GM12878 (cell line): ENCODE results near the gene HYOU1. TPM values are rescaled to one million over a fixed set of nuclear protein-coding genes. Genes with fewer than 3 reads are reported as not detected.

ENCODE experiments used
- ATAC-seq: fragments of 200-7000 bp; cut with Tn5 transposase; 3 replicates; pipeline ENCODE4 v1.9.1; 2020; ENCODE audit warnings: mild to moderate bottlenecking, moderate library complexity
- BruUV-seq: library from RNA; stranded (reverse); fragments of 400-500 nt; replicated peaks from 2 replicates; lab custom pipeline; 2021; lab: Mats Ljungman, UMichigan
- CTCF ChIA-PET: fragments of 300-600 bp; sonication (Branson Sonifier 250); formaldehyde crosslinking; extraction: SDS; loops from one replicate; lab custom pipeline; 2021; ENCODE audit warnings: inconsistent platforms; lab: Yijun Ruan, JAX
- POLR2A ChIA-PET: fragments of 350-600 bp; formaldehyde crosslinking; extraction: SDS; loops from one replicate; lab custom pipeline; 2021; ENCODE audit warnings: inconsistent platforms; lab: Charles Lee
- RAD21 ChIA-PET: fragments of 300-600 bp; sonication (Branson Sonifier 250); formaldehyde crosslinking; loops from one replicate; lab custom pipeline; 2023; ENCODE audit warnings: antibody characterized with exemption; ENCODE audit not compliant: unreplicated experiment; lab: Charles Lee
- SMC1A ChIA-PET: fragments of 300-600 bp; sonication (Branson Sonifier 250); formaldehyde crosslinking; loops from one replicate; lab custom pipeline; 2023; ENCODE audit not compliant: unreplicated experiment, uncharacterized antibody; lab: Charles Lee
- DNase-seq: peaks from one replicate; pipeline ENCODE4 v3.0.0-alpha.2; 2011; ENCODE audit warnings: low read depth, low spot score
- FAIRE-seq: peaks from 3 replicates; lab custom pipeline; 2011; peaks lifted over from hg19 to GRCh38; lab: Jason Lieb, UNC
- H2AFZ ChIP-seq: 2 replicates; pipeline ENCODE4 v1.6.0; 2011; ENCODE audit warnings: low read depth, low read length, control low read depth; ENCODE audit not compliant: control insufficient read depth
- H3K27ac ChIP-seq: 2 replicates; pipeline ENCODE4 v1.5.1; 2011; ENCODE audit warnings: control low read depth; ENCODE audit not compliant: control insufficient read depth, insufficient read depth
- H3K27me3 ChIP-seq, 2 experiments: replicated peaks in 1 of 2; 2 replicates each; pipeline versions ENCODE4 v1.6.0 to v1.6.1; 2011; ENCODE audit warnings: low read length in 1 of 2; ENCODE audit not compliant: control insufficient read depth in 2 of 2, insufficient read depth in 2 of 2
- H3K36me3 ChIP-seq, 2 experiments: 2 replicates each; pipeline ENCODE4 v1.5.1; 2011; ENCODE audit warnings: low read length in 1 of 2; ENCODE audit not compliant: control insufficient read depth in 2 of 2, insufficient read depth in 2 of 2
- H3K4me1 ChIP-seq: 2 replicates; pipeline ENCODE4 v1.6.1; 2011; ENCODE audit warnings: mild to moderate bottlenecking, low read length, moderate library complexity, mixed read lengths; ENCODE audit not compliant: control insufficient read depth, insufficient read depth
- H3K4me2 ChIP-seq: 2 replicates; pipeline ENCODE4 v1.6.0; 2011; ENCODE audit warnings: control low read depth; ENCODE audit not compliant: control insufficient read depth, insufficient read depth
- H3K4me3 ChIP-seq: fragments of 200-600 bp; sonication (generic); 2 replicates; pipeline ENCODE4 v1.5.1; 2016
- H3K79me2 ChIP-seq: 2 replicates; pipeline ENCODE4 v1.6.0; 2011; ENCODE audit warnings: low read length; ENCODE audit not compliant: control insufficient read depth, insufficient read depth
- H3K9ac ChIP-seq: 2 replicates; pipeline ENCODE4 v1.8.0; 2011; ENCODE audit warnings: low read length, control low read depth, mixed read lengths; ENCODE audit not compliant: control insufficient read depth, insufficient read depth
- H3K9me3 ChIP-seq: replicated peaks from 3 replicates; pipeline ENCODE4 v1.5.1; 2011; ENCODE audit warnings: mild to moderate bottlenecking, low read length; ENCODE audit not compliant: control insufficient read depth, insufficient read depth
- H4K20me1 ChIP-seq: 2 replicates; pipeline ENCODE4 v1.6.0; 2011; ENCODE audit not compliant: control insufficient read depth, insufficient read depth
- CEBPB ChIP-seq, 2 experiments: fragments of 150-350 bp in 1 of 2; IDR thresholded peaks; 2 replicates each; pipeline ENCODE4 v1.6.1; 2012 to 2014; ENCODE audit warnings: low read depth in 2 of 2, low read length in 2 of 2, borderline replicate concordance in 1 of 2, inconsistent platforms in 1 of 2
- ETV6 ChIP-seq, 2 experiments: fragments of 450-650 bp in 1 of 2; IDR thresholded peaks in 1 of 2; conservative IDR thresholded peaks in 1 of 2; 2 replicates each; pipeline ENCODE4 v1.6.1; 2014; ENCODE audit warnings: antibody characterized with exemption in 1 of 2, borderline replicate concordance in 1 of 2, low read depth in 1 of 2, mild to moderate bottlenecking in 1 of 2, moderate library complexity in 1 of 2
- FOXK2 ChIP-seq: fragments of 450-650 bp; IDR thresholded peaks from 2 replicates; pipeline ENCODE4 v1.6.1; 2017; ENCODE audit warnings: mild to moderate bottlenecking, moderate library complexity
- HCFC1 ChIP-seq: fragments of 150-350 bp; IDR thresholded peaks from 2 replicates; pipeline ENCODE4 v1.6.1; 2014; ENCODE audit warnings: low read length
- JUND ChIP-seq: IDR thresholded peaks from 2 replicates; pipeline ENCODE4 v1.6.1; 2012; ENCODE audit warnings: low read depth, mild to moderate bottlenecking, low read length, improper control_type of control experiment, moderate library complexity
- MTA3 ChIP-seq: IDR thresholded peaks from 2 replicates; pipeline ENCODE4 v1.6.1; 2012; ENCODE audit warnings: low read length, inconsistent platforms, borderline replicate concordance
- NR2C2 ChIP-seq: IDR thresholded peaks from 2 replicates; pipeline ENCODE4 v1.6.1; 2011; ENCODE audit warnings: borderline replicate concordance, low read depth; ENCODE audit not compliant: control insufficient read depth, insufficient read length
- PAX8 ChIP-seq: fragments of 450-650 bp; IDR thresholded peaks from 2 replicates; pipeline ENCODE4 v1.6.1; 2017; ENCODE audit warnings: mild to moderate bottlenecking, moderate library complexity
- POLR2AphosphoS5 ChIP-seq: IDR thresholded peaks from 2 replicates; pipeline ENCODE4 v1.6.1; 2011; ENCODE audit warnings: mild to moderate bottlenecking, low read length, inconsistent platforms
- RAD51 ChIP-seq: fragments of 450-650 bp; IDR thresholded peaks from 2 replicates; pipeline ENCODE4 v1.6.1; 2016; ENCODE audit warnings: moderate library complexity, mild to moderate bottlenecking, inconsistent platforms
- SMC3 ChIP-seq: IDR thresholded peaks from 2 replicates; pipeline ENCODE4 v1.6.1; 2011; ENCODE audit warnings: low read length, improper control_type of control experiment, borderline replicate concordance
- SREBF2 ChIP-seq: IDR thresholded peaks from 2 replicates; pipeline ENCODE4 v1.6.1; 2012; ENCODE audit warnings: mild to moderate bottlenecking, low read length
- ZNF217 ChIP-seq: fragments of 450-650 bp; IDR thresholded peaks from 2 replicates; pipeline ENCODE4 v1.6.1; 2017; ENCODE audit warnings: antibody characterized with exemption, mild to moderate bottlenecking
- WGBS: methylation state at CpG from one replicate; pipeline ENCODE4 v1.1.6; 2016; ENCODE audit warnings: low lambda C conversion rate; ENCODE audit not compliant: insufficient replicate concordance, insufficient coverage; ENCODE audit errors: missing lambda C conversion rate; 5-methylcytosine and 5-hydroxymethylcytosine counted together
- in situ Hi-C: fragments of 300-500 bp; cut with MboI; formaldehyde crosslinking; loops from 9 replicates; pipeline ENCODE4 v1.14.3; 2018; ENCODE audit warnings: mixed read lengths
- intact Hi-C: fragments of 100-400 bp; cut with micrococcal nuclease; formaldehyde crosslinking; loops from one replicate; pipeline ENCODE4 v1.14.2; 2022; ENCODE audit not compliant: unreplicated experiment
- polyA plus RNA-seq, 11 experiments: library from polyadenylated mRNA; depleted of rRNA in 4 of 11; unstranded in 6 of 11; stranded (reverse) in 5 of 11; fragments of >200 nt; fragmentation: Nextera tagmentation in 4 of 11; fragmentation: Illumina TruSeq in 1 of 11; extraction: Ambion mirVana in 4 of 11; extraction: Trizol in 1 of 11; gene quantifications; 1 replicate in 1 of 11; 2 replicates in 10 of 11; pipeline versions ENCODE4 v1.2.1 to v1.2.3, GENCODE V29; 2011 to 2016; ENCODE audit warnings: inconsistent platforms in 2 of 11, missing spikeins in 2 of 11, low read depth in 1 of 11
- total RNA-seq, 4 experiments: library from RNA; depleted of rRNA in 3 of 4; stranded (reverse); fragments of >200 nt in 3 of 4; fragmentation: Illumina TruSeq in 1 of 4; extraction: Trizol in 1 of 4; gene quantifications; 2 replicates each; pipeline versions ENCODE4 v1.2.1 to v1.2.3, GENCODE V29; 2013 to 2021
- TF ChIP-seq, protein P1 (sequence below): fragments of 450-650 bp; formaldehyde crosslinking; IDR thresholded peaks from 2 replicates; pipeline ENCODE4 v1.5.0; 2022; ENCODE audit warnings: mild to moderate bottlenecking, missing genetic modification characterization
- TF ChIP-seq, protein P2 (sequence below): fragments of 150-350 bp; IDR thresholded peaks from 2 replicates; pipeline ENCODE4 v1.6.1; 2014; ENCODE audit warnings: mild to moderate bottlenecking, low read depth, low read length
- TF ChIP-seq, protein P3 (sequence below): fragments of 450-650 bp; IDR thresholded peaks from 2 replicates; pipeline ENCODE4 v1.6.1; 2016; ENCODE audit warnings: mild to moderate bottlenecking

Gene HYOU1
- total and polyA plus RNA-seq, 10 of the 15 experiments (the other 5 are each of a cell fraction or from before 2014, with no cell fraction given): 15.4 to 157 (median 109) TPM

GRCh38 chr11:119101759-119102423 lies 44.9 kb upstream of the HYOU1 start, which contains the start of gene DPAGT1:
DPAGT1 (minus strand) TSS chr11:119101853; CDS start chr11:119101655, 198 bp downstream.
- peaks cover 4 to 7% of the 10 kb centered on the region in 2 experiments; a peak in 3 of 4 replicates for H3K36me3 ChIP-seq
- RAD21 ChIA-PET: interaction anchor here (0.6 to 1.7 kb wide), 12 partner anchors 16 to 286 kb away, joined by 3 to 22 read pairs (median 4); partner anchors contain the start of genes CBL, HINFP, HMBS and VPS11
- no peaks in the 10 kb centered on the region for H4K20me1 ChIP-seq
- POLR2A ChIA-PET: interaction anchor here (0.6 to 2.4 kb wide), 14 partner anchors 8 to 237 kb away, joined by 3 to 25 read pairs (median 4); partner anchors contain the start of genes HINFP, HMBS, MCAM and VPS11
- SMC1A ChIA-PET: interaction anchor here (0.7 to 1.8 kb wide), 8 partner anchors 10 to 650 kb away, joined by 3 to 17 read pairs (median 4); partner anchors contain the start of genes HINFP, HMBS, NLRX1 and RPS25
- 1% methylated on average over 32 of the region's 32 CpGs for WGBS
- peak within 1 kb of the TSS; percentile 97 for H3K4me3 ChIP-seq
- intact Hi-C loops: loop anchor here (5.0 kb wide), 2 partner anchors 85 to 175 kb away; partner anchors contain the start of genes BCL9L, RPS25 and TRAPPC4
- peaks cover 27% of the 10 kb centered on the region for H3K4me1 ChIP-seq
- H3K4me2 ChIP-seq: peak within 1 kb of the TSS; percentile 90
- no TSS peak for BruUV-seq
- DNase-seq (peak; percentile 92), ATAC-seq (peak; percentile 91), FAIRE-seq (peak; percentile 90)
- peak within 1 kb of the TSS; percentile 96 for H3K27ac ChIP-seq
- no peaks in the 10 kb centered on the region for H3K9me3 ChIP-seq
- in situ Hi-C loops: no loop called here
- peak within 1 kb of the TSS; percentile 96 for H2AFZ ChIP-seq
- H3K27me3 ChIP-seq: no peaks in the 10 kb centered on the region
- H3K9ac ChIP-seq: peak within 1 kb of the TSS; percentile 87
- CTCF ChIA-PET: interaction anchor here (0.7 to 2.2 kb wide), 14 partner anchors 8 to 236 kb away, joined by 3 to 10 read pairs (median 3); partner anchors contain the start of genes CBL, HINFP and VPS11
- peaks cover 27% of the 10 kb centered on the region for H3K79me2 ChIP-seq
- TF ChIP-seq ETV6 (conservative IDR thresholded peaks at IDR 0.05 in 1 of 2, IDR thresholded peaks at IDR 0.05 in 1 of 2; ENCODE audit: borderline replicate concordance in 1 of 2, low read depth in 1 of 2): peak in 1 of 2 experiments; percentile 22; a peak in 2 of 4 replicates
- TF ChIP-seq CEBPB (IDR thresholded peaks at IDR 0.05; ENCODE audit: borderline replicate concordance in 1 of 2, low read depth in 2 of 2, low read length in 2 of 2): no peak
- TF ChIP-seq, protein P1, sequence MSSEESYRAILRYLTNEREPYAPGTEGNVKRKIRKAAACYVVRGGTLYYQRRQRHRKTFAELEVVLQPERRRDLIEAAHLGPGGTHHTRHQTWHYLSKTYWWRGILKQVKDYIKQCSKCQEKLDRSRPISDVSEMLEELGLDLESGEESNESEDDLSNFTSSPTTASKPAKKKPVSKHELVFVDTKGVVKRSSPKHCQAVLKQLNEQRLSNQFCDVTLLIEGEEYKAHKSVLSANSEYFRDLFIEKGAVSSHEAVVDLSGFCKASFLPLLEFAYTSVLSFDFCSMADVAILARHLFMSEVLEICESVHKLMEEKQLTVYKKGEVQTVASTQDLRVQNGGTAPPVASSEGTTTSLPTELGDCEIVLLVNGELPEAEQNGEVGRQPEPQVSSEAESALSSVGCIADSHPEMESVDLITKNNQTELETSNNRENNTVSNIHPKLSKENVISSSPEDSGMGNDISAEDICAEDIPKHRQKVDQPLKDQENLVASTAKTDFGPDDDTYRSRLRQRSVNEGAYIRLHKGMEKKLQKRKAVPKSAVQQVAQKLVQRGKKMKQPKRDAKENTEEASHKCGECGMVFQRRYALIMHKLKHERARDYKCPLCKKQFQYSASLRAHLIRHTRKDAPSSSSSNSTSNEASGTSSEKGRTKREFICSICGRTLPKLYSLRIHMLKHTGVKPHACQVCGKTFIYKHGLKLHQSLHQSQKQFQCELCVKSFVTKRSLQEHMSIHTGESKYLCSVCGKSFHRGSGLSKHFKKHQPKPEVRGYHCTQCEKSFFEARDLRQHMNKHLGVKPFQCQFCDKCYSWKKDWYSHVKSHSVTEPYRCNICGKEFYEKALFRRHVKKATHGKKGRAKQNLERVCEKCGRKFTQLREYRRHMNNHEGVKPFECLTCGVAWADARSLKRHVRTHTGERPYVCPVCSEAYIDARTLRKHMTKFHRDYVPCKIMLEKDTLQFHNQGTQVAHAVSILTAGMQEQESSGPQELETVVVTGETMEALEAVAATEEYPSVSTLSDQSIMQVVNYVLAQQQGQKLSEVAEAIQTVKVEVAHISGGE (CRISPR knock-in tag): peak; percentile 86
- TF ChIP-seq ZNF217: no peak
- TF ChIP-seq, protein P2, sequence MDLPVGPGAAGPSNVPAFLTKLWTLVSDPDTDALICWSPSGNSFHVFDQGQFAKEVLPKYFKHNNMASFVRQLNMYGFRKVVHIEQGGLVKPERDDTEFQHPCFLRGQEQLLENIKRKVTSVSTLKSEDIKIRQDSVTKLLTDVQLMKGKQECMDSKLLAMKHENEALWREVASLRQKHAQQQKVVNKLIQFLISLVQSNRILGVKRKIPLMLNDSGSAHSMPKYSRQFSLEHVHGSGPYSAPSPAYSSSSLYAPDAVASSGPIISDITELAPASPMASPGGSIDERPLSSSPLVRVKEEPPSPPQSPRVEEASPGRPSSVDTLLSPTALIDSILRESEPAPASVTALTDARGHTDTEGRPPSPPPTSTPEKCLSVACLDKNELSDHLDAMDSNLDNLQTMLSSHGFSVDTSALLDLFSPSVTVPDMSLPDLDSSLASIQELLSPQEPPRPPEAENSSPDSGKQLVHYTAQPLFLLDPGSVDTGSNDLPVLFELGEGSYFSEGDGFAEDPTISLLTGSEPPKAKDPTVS: no peak
- peak; percentile 90; the same call in 1 of the 2 replicates for TF ChIP-seq PAX8
- TF ChIP-seq POLR2AphosphoS5: no peak
- TF ChIP-seq FOXK2: no peak
- no peak for TF ChIP-seq SMC3
- peak; percentile 97 for TF ChIP-seq RAD51
- no peak for TF ChIP-seq MTA3
- TF ChIP-seq, protein P3, sequence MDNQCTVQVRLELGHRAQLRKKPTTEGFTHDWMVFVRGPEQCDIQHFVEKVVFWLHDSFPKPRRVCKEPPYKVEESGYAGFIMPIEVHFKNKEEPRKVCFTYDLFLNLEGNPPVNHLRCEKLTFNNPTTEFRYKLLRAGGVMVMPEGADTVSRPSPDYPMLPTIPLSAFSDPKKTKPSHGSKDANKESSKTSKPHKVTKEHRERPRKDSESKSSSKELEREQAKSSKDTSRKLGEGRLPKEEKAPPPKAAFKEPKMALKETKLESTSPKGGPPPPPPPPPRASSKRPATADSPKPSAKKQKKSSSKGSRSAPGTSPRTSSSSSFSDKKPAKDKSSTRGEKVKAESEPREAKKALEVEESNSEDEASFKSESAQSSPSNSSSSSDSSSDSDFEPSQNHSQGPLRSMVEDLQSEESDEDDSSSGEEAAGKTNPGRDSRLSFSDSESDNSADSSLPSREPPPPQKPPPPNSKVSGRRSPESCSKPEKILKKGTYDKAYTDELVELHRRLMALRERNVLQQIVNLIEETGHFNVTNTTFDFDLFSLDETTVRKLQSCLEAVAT: peak; percentile 77; the same call in 1 of the 2 replicates
- peak; percentile 82 for TF ChIP-seq HCFC1
- TF ChIP-seq JUND: no peak
- no peak for TF ChIP-seq NR2C2
- TF ChIP-seq SREBF2: no peak
